Measurements from ENCODE around the gene DBX1. TPM values are rescaled to one million over a fixed set of nuclear protein-coding genes. Genes with fewer than 3 reads are reported as not detected.

The DBX1 gene
- total RNA-seq, 3 donors from 2014 or later: not detected

GRCh38 chr11:20172721-20173447, 12.6 kb upstream of the DBX1 start:
- Histone ChIP-seq H3K4me1 (no peaks in the 10 kb centered on the region), H3K36me3 (no peaks in the 10 kb centered on the region), H3K27ac (no peak overlapping the region), H3K4me3 (no peak overlapping the region), H3K27me3 (peaks cover 0 to 6% of the 10 kb centered on the region in 2 donors), H3K9me3 (peaks cover 9 to 11% of the 10 kb centered on the region in 2 donors)
- DNase-seq (ENCODE audit: low spot score in 2 of 2): no peak
- TF ChIP-seq CTCF (IDR thresholded peaks at IDR 0.05) (no peak), POLR2AphosphoS5 (IDR thresholded peaks at IDR 0.05) (no peak), POLR2A (IDR thresholded peaks at IDR 0.05) (no peak)
- intact Hi-C loops (cut with DNase I; ENCODE audit: low total_unique reads): no loop called here

DNA sequence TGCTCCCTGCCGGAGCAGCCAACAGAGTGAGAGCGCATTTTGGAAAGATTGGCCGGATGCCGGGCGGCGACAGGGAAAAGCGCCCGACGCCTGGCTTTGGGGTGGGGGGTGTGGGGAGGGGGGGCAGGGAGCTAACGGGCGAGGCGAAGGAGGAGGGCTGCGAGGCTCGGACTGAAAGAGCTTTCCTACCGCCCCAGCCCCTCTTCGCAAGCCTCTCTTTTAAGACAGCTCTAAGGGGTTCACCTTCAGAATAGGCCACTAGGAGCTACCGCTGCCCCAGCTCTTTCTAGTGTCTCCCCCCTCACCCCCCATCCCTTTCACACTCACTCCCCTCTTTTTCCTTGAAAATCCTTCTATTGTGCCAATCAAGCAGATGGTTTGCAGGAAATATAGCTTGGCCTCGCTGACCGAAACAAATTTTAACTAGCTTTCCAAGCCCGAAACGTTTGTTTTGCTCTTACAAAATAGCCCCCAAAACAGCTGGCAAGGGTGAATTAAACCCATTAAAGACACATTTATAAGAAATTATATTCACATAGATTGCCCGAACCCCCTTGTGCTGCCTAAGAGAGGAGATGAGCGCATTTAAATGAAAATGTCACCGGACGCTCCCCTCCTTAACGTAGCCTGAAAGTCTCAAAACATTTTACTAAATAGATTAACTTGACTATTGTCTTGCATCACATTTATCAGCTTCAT, 3.7 kb upstream of the DBX1 start:
- intact Hi-C loops (cut with DNase I; ENCODE audit: low total_unique reads): no loop called here
- peak overlapping the region in 2 of 3 donors; percentile 30 to 59 for H3K4me3 ChIP-seq

DNA sequence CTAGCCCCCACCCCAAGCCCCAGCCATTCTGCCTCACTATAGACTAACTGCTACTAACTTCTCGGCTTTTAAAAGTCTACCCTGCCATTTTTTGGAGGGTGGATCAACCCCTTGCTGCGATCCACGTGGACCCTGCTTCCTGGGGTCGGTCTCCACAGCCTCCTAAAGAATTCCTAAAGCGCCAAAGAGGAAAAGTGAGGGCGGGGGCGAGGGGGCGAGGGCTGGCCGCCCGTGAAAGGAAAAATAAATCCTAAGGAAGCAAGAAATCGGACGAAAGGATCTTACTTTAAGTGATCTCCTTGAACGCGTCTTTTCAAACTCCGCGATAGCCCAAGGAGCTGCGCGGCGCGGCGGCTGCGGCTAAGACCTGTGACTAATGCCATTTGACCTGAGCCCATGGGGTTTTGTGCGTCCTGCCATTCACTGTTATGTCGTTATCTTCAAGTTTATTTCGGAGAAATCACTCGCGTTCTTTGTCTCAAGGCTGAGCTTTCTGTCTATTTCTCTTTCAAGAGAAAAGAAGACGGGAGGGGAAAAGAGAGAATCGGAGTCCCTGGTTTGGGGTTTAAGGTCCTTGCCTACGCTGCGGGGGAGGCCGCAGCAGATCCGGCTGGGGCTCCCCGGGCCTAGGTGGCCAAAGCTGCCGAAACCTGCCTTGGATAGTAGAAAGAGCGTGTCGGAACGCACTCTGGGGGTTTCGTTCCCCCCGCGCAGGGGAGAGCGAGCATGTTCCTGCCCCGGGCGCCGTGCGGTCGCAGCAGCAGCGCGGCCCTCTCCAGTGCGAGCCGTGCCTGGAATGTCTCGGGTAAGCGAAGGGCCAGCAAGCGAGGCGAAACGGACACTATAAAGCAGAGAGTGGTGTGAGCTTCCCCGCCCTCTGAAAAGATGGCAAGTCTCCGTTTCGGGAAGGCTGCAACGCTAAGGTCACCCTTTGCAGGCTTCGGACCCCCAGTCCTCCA, 2.8 kb upstream of the DBX1 start:
- H3K4me1 ChIP-seq: peaks cover 0 to 2% of the 10 kb centered on the region in 2 donors
- TF ChIP-seq CTCF (IDR thresholded peaks at IDR 0.05) (no peak), POLR2A (IDR thresholded peaks at IDR 0.05) (no peak), POLR2AphosphoS5 (IDR thresholded peaks at IDR 0.05) (no peak)
- no peaks in the 10 kb centered on the region for H3K9me3 ChIP-seq
- H3K27me3 ChIP-seq: peaks cover 7 to 97% of the 10 kb centered on the region in 2 donors
- no peak overlapping the region for H3K27ac ChIP-seq
- intact Hi-C loops (cut with DNase I; ENCODE audit: low total_unique reads): no loop called here
- no peaks in the 10 kb centered on the region for H3K36me3 ChIP-seq
- peak overlapping the region in 2 of 3 donors; percentile 30 to 59 for H3K4me3 ChIP-seq
- no peak for DNase-seq (ENCODE audit: low spot score in 2 of 2)

More for the DNA sequence above, 3.7 kb upstream of the DBX1 start:
- DNase-seq (ENCODE audit: low spot score in 2 of 2): no peak
- H3K27ac ChIP-seq: no peak overlapping the region
- H3K36me3 ChIP-seq: no peaks in the 10 kb centered on the region
- no peaks in the 10 kb centered on the region for H3K9me3 ChIP-seq
- no peak for TF ChIP-seq POLR2A (IDR thresholded peaks at IDR 0.05)
- TF ChIP-seq CTCF (IDR thresholded peaks at IDR 0.05): no peak
- TF ChIP-seq POLR2AphosphoS5 (IDR thresholded peaks at IDR 0.05): no peak
- H3K27me3 ChIP-seq: peaks cover 7 to 93% of the 10 kb centered on the region in 2 donors
- H3K4me1 ChIP-seq: peaks cover 0 to 2% of the 10 kb centered on the region in 2 donors

DNA sequence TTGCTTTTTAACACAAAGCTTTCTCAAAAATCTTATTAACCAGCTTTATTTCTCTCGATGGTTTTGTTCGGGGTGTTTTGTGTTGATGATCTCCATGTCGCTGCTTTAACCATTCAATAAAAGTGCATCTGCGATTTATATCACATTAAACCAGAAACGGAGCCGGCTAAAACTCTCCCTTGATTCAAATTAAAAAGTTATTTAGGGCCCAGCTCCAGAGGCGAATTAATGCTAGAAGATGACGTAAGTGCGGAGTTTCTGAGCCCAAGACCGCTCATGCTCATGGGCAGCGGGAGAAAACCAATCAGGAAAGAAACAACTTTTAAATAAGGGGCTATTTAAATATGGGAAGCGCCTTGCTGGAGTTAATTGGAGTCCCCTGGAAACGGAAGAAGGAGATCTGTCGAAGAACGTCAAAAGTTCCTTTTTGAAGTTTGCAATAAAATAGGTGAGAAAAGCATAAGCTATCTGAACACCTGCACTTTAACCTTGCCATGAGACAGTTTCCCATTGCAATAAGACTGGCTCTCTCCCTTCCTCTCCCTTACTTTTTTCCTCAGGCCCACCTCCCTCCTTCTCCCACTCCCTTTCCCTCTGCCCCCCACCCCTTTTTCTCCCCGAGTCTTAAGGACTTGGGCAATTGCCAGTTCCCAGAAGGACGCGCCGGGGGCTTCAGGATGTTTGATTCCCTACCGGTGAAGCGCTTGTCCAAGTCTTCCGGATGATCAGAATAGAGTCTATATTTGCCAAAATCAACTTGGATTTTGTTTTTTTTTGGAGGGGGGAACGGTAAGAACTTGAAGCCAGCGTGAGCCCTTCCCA, 1.9 kb upstream of the DBX1 start:
- no peak for DNase-seq (ENCODE audit: low spot score in 2 of 2)

More for the DNA sequence above, 1.9 kb upstream of the DBX1 start:
- H3K27ac ChIP-seq: no peak overlapping the region
- H3K4me3 ChIP-seq: no peak overlapping the region
- peaks cover 7 to 97% of the 10 kb centered on the region in 2 donors for H3K27me3 ChIP-seq
- H3K36me3 ChIP-seq: no peaks in the 10 kb centered on the region
- H3K4me1 ChIP-seq: peaks cover 0 to 2% of the 10 kb centered on the region in 2 donors
- intact Hi-C loops (cut with DNase I; ENCODE audit: low total_unique reads): no loop called here
- no peaks in the 10 kb centered on the region for H3K9me3 ChIP-seq
- TF ChIP-seq CTCF (IDR thresholded peaks at IDR 0.05): no peak
- TF ChIP-seq POLR2A (IDR thresholded peaks at IDR 0.05): no peak
- TF ChIP-seq POLR2AphosphoS5 (IDR thresholded peaks at IDR 0.05): no peak

All from breast epithelium (tissue), 4 donors.